GM23338 (cell line): ENCODE measurements around the gene SCLT1.

Experiments
- EZH2 ChIP-seq: fragments of 200-600 bp; sonication (generic); IDR thresholded peaks from one replicate; pipeline ENCODE4 v1.8.0; 2017; ENCODE audit warnings: antibody characterized with exemption, mild to moderate bottlenecking, low read depth; ENCODE audit not compliant: unreplicated experiment
- EZH2phosphoT487 ChIP-seq: fragments of 200-600 bp; sonication (generic); IDR thresholded peaks from one replicate; pipeline ENCODE4 v1.8.1; 2018; ENCODE audit warnings: antibody characterized with exemption; ENCODE audit not compliant: unreplicated experiment
- TF ChIP-seq, protein P1 (sequence below), 2 experiments: fragments of 200-600 bp in 1 of 2; sonication (generic) in 1 of 2; conservative IDR thresholded peaks; 2 replicates each; pipeline versions ENCODE4 v1.5.1 to v1.6.1; 2016 to 2017; ENCODE audit warnings: antibody characterized with exemption in 2 of 2, low read depth in 2 of 2, mild to moderate bottlenecking in 2 of 2, moderate library complexity in 1 of 2

DNA sequence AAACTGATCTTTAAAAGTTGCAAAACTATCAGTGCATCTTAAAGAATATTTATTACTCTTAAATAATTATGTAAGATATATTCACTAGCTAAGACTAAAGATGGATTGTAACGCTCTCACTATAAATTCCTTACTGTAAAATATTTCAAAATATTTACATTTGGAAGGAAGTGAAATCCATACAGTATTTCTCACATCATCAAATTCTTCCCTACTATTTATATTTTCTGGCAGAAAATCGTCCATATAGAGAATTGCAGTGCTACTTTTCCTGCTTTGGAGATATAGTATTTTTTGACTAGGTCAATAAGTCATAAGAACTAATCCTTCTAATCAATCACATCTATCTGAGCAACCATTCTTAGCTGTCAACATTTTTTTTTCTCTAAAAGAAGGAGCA, 52.9 kb downstream of the SCLT1 start:
- TF ChIP-seq EZH2phosphoT487 (no peak), EZH2 (no peak)
- TF ChIP-seq, protein P1, sequence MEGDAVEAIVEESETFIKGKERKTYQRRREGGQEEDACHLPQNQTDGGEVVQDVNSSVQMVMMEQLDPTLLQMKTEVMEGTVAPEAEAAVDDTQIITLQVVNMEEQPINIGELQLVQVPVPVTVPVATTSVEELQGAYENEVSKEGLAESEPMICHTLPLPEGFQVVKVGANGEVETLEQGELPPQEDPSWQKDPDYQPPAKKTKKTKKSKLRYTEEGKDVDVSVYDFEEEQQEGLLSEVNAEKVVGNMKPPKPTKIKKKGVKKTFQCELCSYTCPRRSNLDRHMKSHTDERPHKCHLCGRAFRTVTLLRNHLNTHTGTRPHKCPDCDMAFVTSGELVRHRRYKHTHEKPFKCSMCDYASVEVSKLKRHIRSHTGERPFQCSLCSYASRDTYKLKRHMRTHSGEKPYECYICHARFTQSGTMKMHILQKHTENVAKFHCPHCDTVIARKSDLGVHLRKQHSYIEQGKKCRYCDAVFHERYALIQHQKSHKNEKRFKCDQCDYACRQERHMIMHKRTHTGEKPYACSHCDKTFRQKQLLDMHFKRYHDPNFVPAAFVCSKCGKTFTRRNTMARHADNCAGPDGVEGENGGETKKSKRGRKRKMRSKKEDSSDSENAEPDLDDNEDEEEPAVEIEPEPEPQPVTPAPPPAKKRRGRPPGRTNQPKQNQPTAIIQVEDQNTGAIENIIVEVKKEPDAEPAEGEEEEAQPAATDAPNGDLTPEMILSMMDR (conservative IDR thresholded peaks at IDR 0.05; ENCODE audit: low read depth in 2 of 2) = no peak
